ENCODE data around the gene ASCC2.

ASCC2 gene

DNA sequence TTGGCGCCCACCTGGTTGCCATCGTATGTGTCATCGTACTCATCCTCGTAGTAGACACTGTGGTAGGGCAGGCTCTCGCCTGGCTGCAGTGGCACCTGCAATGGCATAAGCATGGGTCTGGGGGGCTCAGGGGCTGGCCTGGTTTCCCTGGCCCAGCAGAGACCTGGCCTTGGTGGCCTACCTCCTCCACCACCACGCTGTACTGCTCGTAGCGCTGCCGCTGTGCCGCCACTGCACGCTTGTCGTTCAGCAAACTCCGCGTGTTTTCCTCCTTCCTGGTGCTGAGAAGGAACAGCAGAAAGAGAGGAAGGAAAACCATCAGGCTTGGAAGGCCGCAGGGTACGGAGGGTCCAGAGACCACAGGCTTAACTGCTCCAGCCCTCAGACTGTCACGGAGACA, 44.7 kb downstream of the ASCC2 start:
- H3K27me3 Mint-ChIP-seq = no peaks in the 10 kb centered on the region
- no peaks in the 10 kb centered on the region for H3K9me3 Mint-ChIP-seq
- peaks cover 8% of the 10 kb centered on the region for H3K36me3 Mint-ChIP-seq
- no peak overlapping the region for H3K27ac Mint-ChIP-seq
- H3K4me3 Mint-ChIP-seq = no peak overlapping the region
- H3K4me1 Mint-ChIP-seq = no peaks in the 10 kb centered on the region

DNA sequence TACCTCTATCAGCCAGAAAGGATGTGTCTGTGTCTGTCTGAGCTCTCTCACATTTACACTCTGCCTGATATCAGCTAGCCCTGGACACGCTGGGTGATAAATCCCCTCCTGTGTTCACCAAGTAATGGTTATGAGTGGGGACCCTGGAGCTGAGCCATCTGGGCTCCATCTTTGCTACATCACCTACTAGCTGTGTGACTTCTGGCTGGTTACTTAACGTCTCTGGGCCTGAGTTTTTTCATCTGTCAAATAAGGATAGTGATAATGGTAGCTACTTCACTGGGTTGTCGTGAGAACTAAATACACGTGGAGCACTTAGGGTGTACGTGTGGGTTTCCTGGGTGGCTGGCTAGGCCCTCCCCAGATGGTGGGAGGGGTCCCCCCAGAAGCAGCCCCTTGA, 48.0 kb downstream of the ASCC2 start:
- Mint-ChIP-seq H3K27ac (no peak overlapping the region), H3K36me3 (peaks cover 15% of the 10 kb centered on the region), H3K9me3 (no peaks in the 10 kb centered on the region), H3K4me1 (no peaks in the 10 kb centered on the region), H3K27me3 (no peaks in the 10 kb centered on the region), H3K4me3 (no peak overlapping the region)

DNA sequence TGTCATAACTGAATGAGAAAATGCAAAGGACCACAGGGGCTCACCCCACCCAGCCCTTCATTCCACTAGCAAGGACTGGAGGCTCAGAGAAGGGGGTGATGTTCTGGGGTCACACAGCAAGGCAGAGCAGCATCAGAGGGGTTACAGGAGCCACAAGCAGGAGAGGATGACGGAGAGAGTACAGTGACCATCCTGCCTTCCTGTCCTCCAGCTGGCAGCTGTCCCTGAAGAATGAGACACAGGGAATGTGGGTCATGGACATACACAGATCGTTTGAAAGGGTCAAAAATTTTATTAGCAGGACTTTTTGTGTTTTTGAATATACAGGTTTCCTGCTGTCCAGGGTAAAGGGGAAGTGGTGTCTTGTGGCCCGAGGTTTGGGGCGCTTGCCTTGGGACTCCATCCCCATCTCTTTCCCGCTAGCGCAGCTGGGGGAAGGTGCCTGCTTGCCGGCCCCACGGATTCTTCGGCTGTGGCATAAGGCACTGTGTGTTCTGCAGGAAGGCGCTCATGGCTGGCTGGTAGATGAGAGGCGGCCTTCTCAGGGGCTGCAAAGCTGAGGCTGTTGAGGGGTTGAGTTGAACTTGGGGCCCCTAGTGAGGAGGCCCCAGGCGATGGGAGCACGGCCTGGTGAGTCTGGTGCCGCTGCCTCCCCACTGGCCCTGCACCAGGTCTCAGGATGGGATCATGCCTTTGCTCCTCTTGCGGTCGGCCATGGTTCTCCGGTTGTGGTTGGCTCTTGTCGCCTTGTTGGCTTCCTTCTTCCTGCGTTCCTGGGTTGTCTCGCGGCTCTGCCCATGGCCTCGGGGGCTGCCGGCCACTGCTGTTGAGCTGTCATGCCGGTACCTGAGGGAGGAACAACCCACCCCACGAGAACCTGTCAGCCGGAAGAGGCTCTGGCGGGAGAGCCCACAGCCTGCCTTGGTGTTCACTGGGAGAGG, 49.5 kb downstream of the ASCC2 start:
- no peaks in the 10 kb centered on the region for H3K4me1 Mint-ChIP-seq
- peaks cover 15% of the 10 kb centered on the region for H3K36me3 Mint-ChIP-seq
- no peaks in the 10 kb centered on the region for H3K27me3 Mint-ChIP-seq
- no peaks in the 10 kb centered on the region for H3K9me3 Mint-ChIP-seq
- no peak overlapping the region for H3K4me3 Mint-ChIP-seq
- H3K27ac Mint-ChIP-seq = no peak overlapping the region

DNA sequence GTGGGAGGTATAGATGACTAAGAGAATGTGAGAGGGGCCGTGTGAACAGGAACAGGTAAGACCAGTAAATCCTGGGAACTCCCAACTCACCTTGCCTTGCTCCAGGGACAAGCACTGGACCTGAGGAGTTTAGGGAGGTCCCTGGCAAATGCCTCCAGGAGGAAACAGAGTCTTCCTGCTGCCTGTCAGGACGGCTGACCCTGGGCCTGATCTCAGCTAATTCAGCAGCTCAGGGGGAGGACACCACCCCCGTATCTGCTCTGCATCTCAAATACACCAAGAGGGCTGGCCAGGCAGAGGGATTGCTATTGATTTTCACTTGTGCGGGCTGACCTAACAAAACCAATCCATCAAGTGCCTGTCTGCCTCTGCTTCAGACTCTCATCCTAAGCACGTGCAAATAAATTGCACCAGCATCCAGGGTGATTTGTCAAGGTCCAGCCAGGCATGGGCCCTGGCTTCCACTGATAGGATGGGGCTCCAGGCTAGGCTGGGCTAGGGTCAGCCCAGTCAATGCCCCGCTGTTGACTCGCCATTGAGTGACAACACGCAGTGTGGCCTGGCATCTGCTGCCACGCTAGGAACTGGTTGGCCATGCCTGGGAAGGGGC, 50.6 kb downstream of the ASCC2 start:
- no peaks in the 10 kb centered on the region for H3K4me1 Mint-ChIP-seq
- H3K9me3 Mint-ChIP-seq = no peaks in the 10 kb centered on the region
- no peaks in the 10 kb centered on the region for H3K27me3 Mint-ChIP-seq
- H3K36me3 Mint-ChIP-seq = peaks cover 15% of the 10 kb centered on the region
- H3K4me3 Mint-ChIP-seq = no peak overlapping the region
- H3K27ac Mint-ChIP-seq = no peak overlapping the region

DNA sequence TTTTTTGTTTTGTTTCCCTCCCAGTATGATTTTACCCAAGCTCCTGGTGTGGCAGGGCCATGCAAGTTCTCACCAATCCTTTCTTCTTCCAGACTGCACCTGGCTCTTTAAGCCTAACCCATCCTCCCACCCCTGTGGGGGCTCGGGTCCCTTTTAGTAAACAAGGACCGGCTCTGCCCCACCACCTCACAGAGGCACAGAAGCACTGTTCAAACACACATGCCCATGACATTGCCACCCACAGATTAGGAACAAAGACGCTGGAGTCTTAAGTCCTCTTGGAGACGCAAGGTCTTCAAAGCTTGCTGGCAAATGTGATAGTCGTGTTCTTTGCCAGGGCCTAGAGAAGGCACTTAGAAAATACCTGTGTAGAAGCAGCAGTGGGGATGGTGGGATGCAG, 52.0 kb downstream of the ASCC2 start:
- H3K27me3 Mint-ChIP-seq = no peaks in the 10 kb centered on the region
- H3K36me3 Mint-ChIP-seq = peaks cover 13% of the 10 kb centered on the region
- H3K4me3 Mint-ChIP-seq = no peak overlapping the region
- no peaks in the 10 kb centered on the region for H3K9me3 Mint-ChIP-seq
- no peak overlapping the region for H3K27ac Mint-ChIP-seq
- H3K4me1 Mint-ChIP-seq = no peaks in the 10 kb centered on the region

DNA sequence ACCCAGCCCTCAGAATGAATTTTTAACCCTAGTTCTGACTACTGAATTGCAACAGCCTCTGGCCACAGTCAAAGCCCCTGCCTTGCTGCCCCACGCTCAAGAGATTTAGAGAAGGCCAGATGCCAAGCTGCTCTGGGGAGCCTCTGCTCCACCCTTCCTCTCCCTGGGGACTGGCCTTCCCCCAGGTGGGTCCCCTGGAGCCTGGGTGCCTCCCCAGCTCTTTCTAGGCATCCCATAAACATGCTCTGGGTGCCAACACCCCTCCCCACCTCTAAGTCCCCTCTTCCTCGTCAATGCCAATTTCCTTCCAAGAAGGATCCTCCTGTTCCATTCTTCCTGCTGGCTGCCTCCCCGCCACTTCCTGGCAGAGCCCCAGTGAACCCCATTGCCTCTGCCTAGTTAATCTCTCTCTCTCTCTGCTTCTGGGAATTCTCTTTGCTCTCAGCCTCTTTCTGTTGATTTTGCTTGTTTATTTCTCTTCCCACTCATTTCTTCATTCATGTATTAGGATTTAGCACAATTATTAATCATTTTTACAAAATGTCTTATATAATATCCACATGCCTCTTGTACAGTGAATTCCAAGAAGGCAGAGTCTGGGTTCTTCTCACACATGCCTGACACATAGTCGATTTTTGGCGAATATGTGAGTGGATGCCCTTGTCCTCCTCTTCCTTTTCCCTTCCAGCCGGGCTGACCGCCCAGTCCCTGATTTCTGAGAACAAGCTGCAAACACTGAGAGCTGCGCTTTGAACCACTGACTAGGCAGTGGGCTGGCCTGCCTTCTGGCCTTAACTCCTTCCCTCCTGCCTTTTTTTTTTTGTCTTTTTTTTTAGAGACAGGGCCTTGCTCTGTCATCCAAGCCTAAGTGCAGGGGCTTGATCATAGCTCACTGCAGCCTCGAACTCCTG, 53.4 kb downstream of the ASCC2 start:
- H3K4me1 Mint-ChIP-seq = no peaks in the 10 kb centered on the region

DNA sequence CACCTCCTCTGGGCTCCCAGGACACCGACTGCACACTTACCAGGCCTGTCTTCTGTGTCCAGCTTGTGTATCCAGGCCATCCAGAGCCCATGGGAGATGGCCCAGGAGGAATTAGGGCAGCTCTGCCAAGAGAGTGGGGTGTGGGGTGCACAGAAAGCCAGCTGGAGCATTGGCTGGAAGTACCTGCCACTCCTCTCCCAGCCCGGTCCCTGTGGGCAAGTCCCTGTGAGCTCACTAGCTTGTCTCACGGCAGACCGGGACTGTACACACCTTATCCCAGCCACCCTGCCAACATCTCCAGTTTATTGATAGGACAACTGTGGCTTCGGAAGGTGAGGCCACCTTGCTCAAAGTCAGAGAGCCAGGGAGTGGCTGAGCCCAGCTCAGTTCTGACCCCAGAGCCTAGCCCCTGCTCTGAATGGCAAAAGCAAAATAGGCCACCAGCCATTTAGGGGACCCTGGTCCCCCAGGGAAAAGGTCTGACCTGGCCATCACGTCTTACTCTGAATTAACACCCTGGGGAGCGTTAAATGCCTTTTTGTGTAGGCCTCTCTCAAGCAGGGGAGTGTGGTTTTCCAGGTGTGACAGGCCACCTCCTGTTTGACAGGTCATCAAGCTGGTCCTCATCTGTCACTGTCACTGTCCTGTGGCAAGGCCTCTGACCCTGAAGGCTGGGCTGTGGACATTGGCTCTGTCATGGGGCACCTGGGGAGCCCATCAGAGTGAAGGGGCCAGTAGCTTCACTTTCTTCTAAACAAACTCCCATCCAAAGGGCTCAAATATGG, 55.8 kb downstream of the ASCC2 start:
- H3K9me3 Mint-ChIP-seq = no peaks in the 10 kb centered on the region
- no peak overlapping the region for H3K4me3 Mint-ChIP-seq
- H3K36me3 Mint-ChIP-seq = peaks cover 4% of the 10 kb centered on the region
- H3K4me1 Mint-ChIP-seq = no peaks in the 10 kb centered on the region
- no peak overlapping the region for H3K27ac Mint-ChIP-seq
- no peaks in the 10 kb centered on the region for H3K27me3 Mint-ChIP-seq

More for the DNA sequence above, 53.4 kb downstream of the ASCC2 start:
- Mint-ChIP-seq H3K4me3 (no peak overlapping the region), H3K27ac (no peak overlapping the region), H3K27me3 (no peaks in the 10 kb centered on the region), H3K9me3 (no peaks in the 10 kb centered on the region), H3K36me3 (peaks cover 8% of the 10 kb centered on the region)

DNA sequence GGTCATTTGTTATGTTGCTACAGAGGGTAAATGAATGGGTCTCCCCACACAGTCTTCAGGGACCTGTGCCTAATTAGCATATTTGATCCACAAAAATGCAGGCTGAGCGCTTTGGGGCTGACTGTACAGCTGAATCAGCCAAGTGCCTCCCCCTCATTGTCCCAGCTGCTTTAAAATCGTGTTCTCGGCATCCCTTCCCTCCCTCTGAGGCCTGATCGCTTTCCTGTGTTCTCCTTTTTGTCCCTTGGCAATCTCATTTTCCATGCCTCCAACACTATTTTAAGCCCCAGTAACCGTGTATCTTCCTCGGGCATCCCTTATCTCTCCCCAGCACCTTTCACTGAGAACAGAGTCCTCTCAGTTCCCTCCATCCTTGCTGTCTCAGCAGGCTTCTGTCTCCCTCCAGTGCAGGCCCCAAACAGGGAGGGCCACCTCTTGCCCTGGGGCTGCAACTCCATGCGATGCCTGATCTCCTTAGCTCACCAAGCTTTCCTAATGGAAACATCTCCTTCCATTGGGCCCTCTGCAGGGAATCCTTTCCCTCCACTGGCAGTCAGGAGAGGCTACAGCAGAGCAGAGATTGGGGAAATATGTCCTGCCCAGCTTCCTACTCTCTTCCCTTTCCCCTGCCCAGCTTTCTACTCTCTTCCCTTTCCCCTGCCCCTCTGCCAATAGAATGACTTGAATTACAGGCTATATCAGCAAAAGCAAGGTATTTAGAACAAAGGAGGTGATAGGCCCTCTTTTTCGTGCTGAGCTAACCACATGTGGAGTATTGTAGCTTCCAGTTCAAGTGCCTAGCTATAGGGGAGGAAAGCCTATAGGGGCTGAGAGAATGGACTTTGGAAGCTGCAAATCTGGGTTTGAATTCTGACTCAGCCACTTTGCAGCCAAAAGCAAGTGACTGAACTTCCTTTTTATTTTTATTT, 57.1 kb downstream of the ASCC2 start:
- H3K27ac Mint-ChIP-seq = no peak overlapping the region

DNA sequence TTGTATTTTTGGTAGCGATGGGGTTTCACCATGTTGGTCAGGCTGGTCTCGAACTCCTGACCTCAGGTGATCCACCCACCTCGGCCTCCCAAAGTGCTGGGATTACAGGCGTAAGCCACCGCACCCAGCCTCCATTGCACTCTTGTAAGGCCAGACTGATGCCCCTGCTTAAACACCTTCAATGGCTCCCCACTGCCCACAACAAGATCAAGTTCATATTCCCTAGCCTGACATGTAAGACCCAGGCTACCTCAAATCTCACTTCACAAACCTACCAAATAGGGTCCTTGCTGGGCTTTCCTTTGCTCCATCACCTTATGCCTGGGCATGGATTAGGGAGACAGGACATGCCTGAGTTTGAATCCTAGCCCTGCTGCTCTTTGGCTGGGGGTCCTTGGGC, 57.9 kb downstream of the ASCC2 start:
- Mint-ChIP-seq H3K9me3 (no peaks in the 10 kb centered on the region), H3K4me1 (no peaks in the 10 kb centered on the region), H3K27ac (no peak overlapping the region), H3K27me3 (no peaks in the 10 kb centered on the region), H3K36me3 (no peaks in the 10 kb centered on the region), H3K4me3 (no peak overlapping the region)

More for the DNA sequence above, 57.1 kb downstream of the ASCC2 start:
- Mint-ChIP-seq H3K4me1 (no peaks in the 10 kb centered on the region), H3K9me3 (no peaks in the 10 kb centered on the region), H3K4me3 (no peak overlapping the region), H3K36me3 (no peaks in the 10 kb centered on the region), H3K27me3 (no peaks in the 10 kb centered on the region)

DNA sequence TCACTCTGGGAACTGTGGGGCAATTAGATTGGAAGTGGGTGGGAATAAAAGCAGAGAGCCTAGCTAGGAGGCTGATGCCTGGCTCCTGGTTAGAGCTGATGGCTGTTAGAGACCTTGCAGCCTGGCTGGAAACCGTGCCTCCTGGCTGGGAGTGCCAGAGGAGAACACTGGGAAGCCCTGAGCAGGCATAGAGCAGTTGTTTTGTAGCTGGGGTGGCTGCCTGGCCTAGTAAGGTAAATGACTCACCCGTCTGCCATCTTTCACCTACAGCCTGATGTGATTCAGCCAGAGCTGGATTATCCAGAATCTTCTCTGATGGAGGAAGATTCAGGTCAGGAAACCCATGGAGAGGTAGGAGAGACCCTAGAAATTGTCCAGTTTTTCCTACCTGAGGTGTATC, 64.8 kb downstream of the ASCC2 start:
- Mint-ChIP-seq H3K4me1 (peaks cover 11% of the 10 kb centered on the region), H3K27me3 (no peaks in the 10 kb centered on the region), H3K27ac (no peak overlapping the region), H3K9me3 (no peaks in the 10 kb centered on the region), H3K4me3 (no peak overlapping the region), H3K36me3 (peaks cover 9% of the 10 kb centered on the region)

DNA sequence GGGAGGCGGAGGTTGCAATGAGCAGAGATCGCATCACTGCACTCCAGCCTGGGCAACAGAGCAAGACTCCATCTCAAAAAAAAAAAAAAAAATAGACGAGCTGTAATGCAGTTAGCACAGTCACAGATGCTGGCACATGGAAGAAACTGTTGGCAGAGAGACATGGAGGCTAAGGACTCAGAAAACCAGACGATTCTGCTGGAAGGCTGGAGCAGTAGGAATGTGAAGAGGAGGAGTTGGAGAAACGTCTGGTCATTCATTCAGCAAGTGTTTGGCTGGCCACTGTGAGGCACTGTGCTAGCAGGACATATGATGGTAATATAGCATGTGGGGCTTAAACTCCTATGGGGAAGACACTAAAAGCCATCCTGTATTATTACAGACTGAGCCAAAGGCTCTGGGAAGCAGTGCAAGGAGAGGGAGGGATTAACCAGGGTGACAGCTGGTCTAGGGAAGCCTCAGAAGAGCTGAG, 65.9 kb downstream of the ASCC2 start:
- no peaks in the 10 kb centered on the region for H3K9me3 Mint-ChIP-seq

DNA sequence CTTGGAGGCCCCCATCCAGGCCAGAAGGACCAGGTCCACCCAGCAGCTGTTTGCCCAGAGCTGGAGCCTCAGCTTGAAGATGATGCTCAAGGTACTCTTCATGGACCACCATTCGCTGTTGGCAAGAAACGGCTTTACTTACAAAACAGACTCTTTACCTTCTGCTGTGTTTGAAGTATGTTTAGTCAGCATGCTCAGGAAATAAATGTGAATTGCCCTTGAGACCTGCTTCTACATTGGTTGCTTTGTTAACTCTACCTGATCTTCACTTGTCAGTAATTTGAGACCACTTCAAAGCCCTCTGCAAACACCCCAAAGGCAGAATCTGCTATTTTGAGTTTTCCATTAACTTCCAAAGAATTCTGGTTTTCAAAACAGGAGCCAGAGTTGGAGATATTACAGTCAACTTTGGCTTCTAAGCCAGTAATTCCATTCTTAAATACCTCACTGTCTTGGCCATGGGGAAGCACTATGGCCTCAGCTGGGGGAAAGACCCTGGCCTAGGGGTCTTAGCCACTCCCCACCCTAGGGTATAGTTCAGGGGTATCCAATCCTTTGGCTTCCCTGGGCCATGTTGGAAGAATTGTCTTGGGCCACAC, 68.3 kb downstream of the ASCC2 start:
- no peaks in the 10 kb centered on the region for H3K9me3 Mint-ChIP-seq
- no peaks in the 10 kb centered on the region for H3K27me3 Mint-ChIP-seq
- H3K36me3 Mint-ChIP-seq = peaks cover 9% of the 10 kb centered on the region
- no peak overlapping the region for H3K27ac Mint-ChIP-seq
- peaks cover 39% of the 10 kb centered on the region for H3K4me1 Mint-ChIP-seq
- peak overlapping the region; percentile 33 for H3K4me3 Mint-ChIP-seq

More for the DNA sequence above, 65.9 kb downstream of the ASCC2 start:
- peaks cover 21% of the 10 kb centered on the region for H3K4me1 Mint-ChIP-seq
- H3K36me3 Mint-ChIP-seq = peaks cover 9% of the 10 kb centered on the region
- peak overlapping the region; percentile 20 for H3K4me3 Mint-ChIP-seq
- no peak overlapping the region for H3K27ac Mint-ChIP-seq
- no peaks in the 10 kb centered on the region for H3K27me3 Mint-ChIP-seq

DNA sequence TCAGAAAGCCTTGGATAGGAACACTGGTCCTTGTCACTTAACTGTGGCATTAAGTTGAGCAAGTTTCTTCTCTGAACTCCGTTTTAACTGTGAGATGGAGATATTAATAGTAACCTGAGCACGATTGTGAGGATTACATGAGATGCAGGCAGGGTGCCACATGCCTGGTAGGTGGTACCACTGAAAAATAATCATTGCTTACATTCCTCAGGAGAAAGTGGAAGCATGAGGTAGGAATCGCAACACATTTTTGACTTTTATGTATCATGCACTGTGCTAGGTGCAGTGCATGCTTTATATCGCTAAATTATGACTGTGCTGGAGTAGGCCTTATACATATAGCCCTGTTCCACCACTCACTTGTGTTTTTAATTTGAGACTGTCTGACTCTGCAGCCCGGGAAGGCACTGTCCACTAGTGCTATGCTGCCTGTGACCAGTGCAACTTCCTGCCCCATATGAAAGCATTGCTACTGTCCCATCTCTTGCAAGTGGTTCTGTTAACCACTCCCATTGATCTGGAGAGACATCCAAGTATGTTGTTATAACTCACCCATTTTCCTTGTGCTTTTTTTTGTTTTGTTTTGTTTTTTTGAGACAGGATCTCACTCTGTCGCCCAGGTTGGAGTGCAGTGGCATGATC, 69.9 kb downstream of the ASCC2 start:
- Mint-ChIP-seq H3K27me3 (no peaks in the 10 kb centered on the region), H3K36me3 (peaks cover 9% of the 10 kb centered on the region), H3K4me1 (peaks cover 39% of the 10 kb centered on the region), H3K9me3 (no peaks in the 10 kb centered on the region), H3K4me3 (peak overlapping the region; percentile 99), H3K27ac (no peak overlapping the region)

All from activated naive CD4-positive, alpha-beta T cell treated with anti-CD3 and anti-CD28 coated beads, Interleukin-2, amount 50 U/mL, for 24 hours (primary cell).